HepG2 (cell line): Measurements from ENCODE around the gene LIMK2. TPM values are rescaled to one million over a fixed set of nuclear protein-coding genes. Genes with fewer than 3 reads are reported as not detected.

ENCODE experiments used
- ATAC-seq: fragments of 200-7000 bp; cut with Tn5 transposase; 3 replicates; pipeline ENCODE4 v1.9.1; 2020; ENCODE audit warnings: mild to moderate bottlenecking, moderate library complexity
- BruUV-seq: library from RNA; stranded (reverse); fragments of 400-500 nt; replicated peaks from 2 replicates; lab custom pipeline; 2021; lab: Mats Ljungman, UMichigan
- CTCF ChIA-PET: fragments of 300-600 bp; formaldehyde crosslinking; extraction: SDS; loops from one replicate; lab custom pipeline; 2021; ENCODE audit warnings: low total read pairs, inconsistent platforms, low intra/inter-chr PET ratio; lab: Yijun Ruan, JAX
- POLR2A ChIA-PET: fragments of 350-600 bp; sonication (Branson Sonifier 250); formaldehyde crosslinking; loops from one replicate; lab custom pipeline; 2020; ENCODE audit warnings: antibody characterized with exemption, inconsistent platforms; lab: Yijun Ruan, JAX
- DNase-seq: peaks from one replicate; pipeline ENCODE4 v3.0.0-alpha.2; 2015; ENCODE audit warnings: low spot score
- FAIRE-seq: peaks from 3 replicates; lab custom pipeline; 2011; peaks lifted over from hg19 to GRCh38; lab: Jason Lieb, UNC
- H2AFZ ChIP-seq: one replicate; pipeline ENCODE4 v1.6.1; 2011; ENCODE audit warnings: low read length, inconsistent platforms
- H3K27ac ChIP-seq: fragments of 300-600 bp; 3 replicates; pipeline ENCODE4 v1.8.0; 2011; ENCODE audit warnings: mixed run types, mild to moderate bottlenecking, mixed read lengths, low read length, inconsistent platforms; ENCODE audit not compliant: insufficient read depth; ENCODE audit errors: extremely low read length
- H3K27me3 ChIP-seq, 2 experiments: fragments of 200-600 bp in 1 of 2; 2 replicates in 1 of 2; 3 replicates in 1 of 2; pipeline versions ENCODE4 v1.6.0 to v1.8.0; 2011; ENCODE audit warnings: low read length in 2 of 2, mild to moderate bottlenecking in 2 of 2, moderate library complexity in 2 of 2, inconsistent platforms in 1 of 2; ENCODE audit not compliant: insufficient read depth in 2 of 2, control insufficient read depth in 1 of 2
- H3K36me3 ChIP-seq, 2 experiments: fragments of 200-600 bp in 1 of 2; replicated peaks in 1 of 2; 2 replicates in 1 of 2; 3 replicates in 1 of 2; pipeline versions ENCODE4 v1.5.1 to v1.8.0; 2011; ENCODE audit warnings: low read length in 2 of 2, inconsistent platforms in 1 of 2; ENCODE audit not compliant: insufficient read depth in 2 of 2, control insufficient read depth in 1 of 2
- H3K4me1 ChIP-seq: 2 replicates; pipeline ENCODE4 v1.5.1; 2012; ENCODE audit warnings: low read length, inconsistent platforms; ENCODE audit not compliant: insufficient read depth
- H3K4me2 ChIP-seq: 2 replicates; pipeline ENCODE4 v1.6.0; 2011; ENCODE audit warnings: low read depth, low read length, inconsistent platforms
- H3K4me3 ChIP-seq, 3 experiments: fragments of 200-600 bp in 1 of 3; sonication (generic), shearing (Covaris generic) in 1 of 3; replicated peaks in 1 of 3; 2 replicates each; pipeline ENCODE4 v1.5.1; 2011 to 2016; ENCODE audit warnings: low read length in 3 of 3, inconsistent platforms in 2 of 3, low read depth in 2 of 3, mild to moderate bottlenecking in 2 of 3, control low read depth in 1 of 3, mixed read lengths in 1 of 3; ENCODE audit not compliant: insufficient read depth in 1 of 3
- H3K79me2 ChIP-seq: one replicate; pipeline ENCODE4 v1.6.1; 2011; ENCODE audit warnings: low read length, inconsistent platforms; ENCODE audit not compliant: insufficient read depth
- H3K9ac ChIP-seq: 2 replicates; pipeline ENCODE4 v1.6.0; 2011; ENCODE audit warnings: mild to moderate bottlenecking, low read depth, low read length, inconsistent platforms; ENCODE audit not compliant: insufficient read depth
- H3K9me3 ChIP-seq: 2 replicates; pipeline ENCODE4 v1.5.1; 2012; ENCODE audit warnings: mild to moderate bottlenecking, low read length
- H4K20me1 ChIP-seq: 2 replicates; pipeline ENCODE4 v1.6.0; 2011; ENCODE audit warnings: inconsistent platforms, mild to moderate bottlenecking, low read length, moderate library complexity; ENCODE audit not compliant: insufficient read depth
- RBM22 ChIP-seq: fragments of 200-400 bp; formaldehyde crosslinking; optimal IDR thresholded peaks from 2 replicates; pipeline ENCODE3; 2017; ENCODE audit warnings: mild to moderate bottlenecking, low read length, moderate library complexity
- WGBS: methylation state at CpG from one replicate; pipeline ENCODE4 v1.1.6; 2017; ENCODE audit warnings: low lambda C conversion rate; 5-methylcytosine and 5-hydroxymethylcytosine counted together
- in situ Hi-C: cut with HindIII; loops from 2 replicates; pipeline ENCODE4 v1.10.0; 2017; ENCODE audit warnings: low pct_unique_long_range_greater_than_20kb; ENCODE audit not compliant: extremely low pct_ligation_motif_present
- intact Hi-C: fragments of 100-400 bp; cut with micrococcal nuclease; formaldehyde crosslinking; loops from one replicate; pipeline ENCODE4 v1.10.0; 2022; ENCODE audit not compliant: unreplicated experiment
- polyA plus RNA-seq, 8 experiments: library from polyadenylated mRNA; depleted of rRNA in 3 of 8; stranded (reverse) in 7 of 8; unstranded in 1 of 8; fragments of >200 nt; fragmentation: Illumina TruSeq in 4 of 8; extraction: Trizol in 4 of 8; gene quantifications; 2 replicates each; pipeline versions ENCODE4 v1.2.1 to v1.2.3, GENCODE V29; 2011 to 2016; ENCODE audit warnings: low read depth in 4 of 8, missing spikeins in 1 of 8, mixed read lengths in 1 of 8; ENCODE audit not compliant: insufficient read depth in 1 of 8
- total RNA-seq, 5 experiments: library from RNA; depleted of rRNA; stranded (reverse); fragments of >200 nt; fragmentation: Illumina TruSeq; extraction: Trizol; gene quantifications; 2 replicates each; pipeline ENCODE4 v1.2.3, GENCODE V29; 2016; ENCODE audit warnings: low read depth in 1 of 5
- TF ChIP-seq, protein P1 (sequence below): IDR thresholded peaks from 2 replicates; pipeline ENCODE4 v1.6.1; 2016
- TF ChIP-seq, protein P2 (sequence below): sonication (generic); formaldehyde crosslinking; IDR thresholded peaks from 2 replicates; pipeline ENCODE4 v1.8.0; 2022; ENCODE audit warnings: mild to moderate bottlenecking, missing genetic modification reagents; ENCODE audit not compliant: insufficient replicate concordance
- TF ChIP-seq, protein P3 (sequence below): sonication (generic); formaldehyde crosslinking; conservative IDR thresholded peaks from 2 replicates; pipeline ENCODE4 v1.4.0; 2020; ENCODE audit warnings: mild to moderate bottlenecking, missing genetic modification reagents, moderate library complexity

The LIMK2 gene
- total and polyA plus RNA-seq, 2 of the 13 experiments (the other 11 are each of a cell fraction or from before 2014, with no cell fraction given) = 20.9 to 29.8 TPM

DNA sequence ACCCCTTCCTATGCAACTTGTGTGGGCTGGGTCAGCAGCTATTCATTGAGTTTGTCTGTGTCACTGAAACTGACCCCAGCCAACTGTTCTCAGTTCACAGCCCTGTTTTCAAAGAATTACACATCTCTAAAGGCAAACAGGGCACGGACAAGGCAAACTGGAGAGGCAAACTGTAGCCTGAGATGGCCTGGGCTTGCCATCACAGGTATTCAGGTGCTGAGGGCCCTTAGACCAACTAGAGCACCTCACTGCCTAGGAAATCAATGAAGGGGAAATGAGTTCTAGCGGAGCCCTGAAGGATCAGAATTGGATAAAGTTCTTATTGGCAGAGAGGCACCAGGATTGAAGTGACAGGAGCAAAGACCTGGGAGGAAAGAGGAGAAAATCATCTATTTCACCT lies 56.2 kb downstream of the LIMK2 start (continued):
- TF ChIP-seq, protein P1, sequence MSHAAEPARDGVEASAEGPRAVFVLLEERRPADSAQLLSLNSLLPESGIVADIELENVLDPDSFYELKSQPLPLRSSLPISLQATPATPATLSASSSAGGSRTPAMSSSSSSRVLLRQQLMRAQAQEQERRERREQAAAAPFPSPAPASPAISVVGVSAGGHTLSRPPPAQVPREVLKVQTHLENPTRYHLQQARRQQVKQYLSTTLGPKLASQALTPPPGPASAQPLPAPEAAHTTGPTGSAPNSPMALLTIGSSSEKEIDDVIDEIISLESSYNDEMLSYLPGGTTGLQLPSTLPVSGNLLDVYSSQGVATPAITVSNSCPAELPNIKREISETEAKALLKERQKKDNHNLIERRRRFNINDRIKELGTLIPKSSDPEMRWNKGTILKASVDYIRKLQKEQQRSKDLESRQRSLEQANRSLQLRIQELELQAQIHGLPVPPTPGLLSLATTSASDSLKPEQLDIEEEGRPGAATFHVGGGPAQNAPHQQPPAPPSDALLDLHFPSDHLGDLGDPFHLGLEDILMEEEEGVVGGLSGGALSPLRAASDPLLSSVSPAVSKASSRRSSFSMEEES (CRISPR knock-in tag) = no peak
- TF ChIP-seq, protein P2, sequence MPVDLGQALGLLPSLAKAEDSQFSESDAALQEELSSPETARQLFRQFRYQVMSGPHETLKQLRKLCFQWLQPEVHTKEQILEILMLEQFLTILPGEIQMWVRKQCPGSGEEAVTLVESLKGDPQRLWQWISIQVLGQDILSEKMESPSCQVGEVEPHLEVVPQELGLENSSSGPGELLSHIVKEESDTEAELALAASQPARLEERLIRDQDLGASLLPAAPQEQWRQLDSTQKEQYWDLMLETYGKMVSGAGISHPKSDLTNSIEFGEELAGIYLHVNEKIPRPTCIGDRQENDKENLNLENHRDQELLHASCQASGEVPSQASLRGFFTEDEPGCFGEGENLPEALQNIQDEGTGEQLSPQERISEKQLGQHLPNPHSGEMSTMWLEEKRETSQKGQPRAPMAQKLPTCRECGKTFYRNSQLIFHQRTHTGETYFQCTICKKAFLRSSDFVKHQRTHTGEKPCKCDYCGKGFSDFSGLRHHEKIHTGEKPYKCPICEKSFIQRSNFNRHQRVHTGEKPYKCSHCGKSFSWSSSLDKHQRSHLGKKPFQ (CRISPR knock-in tag) = no peak

DNA sequence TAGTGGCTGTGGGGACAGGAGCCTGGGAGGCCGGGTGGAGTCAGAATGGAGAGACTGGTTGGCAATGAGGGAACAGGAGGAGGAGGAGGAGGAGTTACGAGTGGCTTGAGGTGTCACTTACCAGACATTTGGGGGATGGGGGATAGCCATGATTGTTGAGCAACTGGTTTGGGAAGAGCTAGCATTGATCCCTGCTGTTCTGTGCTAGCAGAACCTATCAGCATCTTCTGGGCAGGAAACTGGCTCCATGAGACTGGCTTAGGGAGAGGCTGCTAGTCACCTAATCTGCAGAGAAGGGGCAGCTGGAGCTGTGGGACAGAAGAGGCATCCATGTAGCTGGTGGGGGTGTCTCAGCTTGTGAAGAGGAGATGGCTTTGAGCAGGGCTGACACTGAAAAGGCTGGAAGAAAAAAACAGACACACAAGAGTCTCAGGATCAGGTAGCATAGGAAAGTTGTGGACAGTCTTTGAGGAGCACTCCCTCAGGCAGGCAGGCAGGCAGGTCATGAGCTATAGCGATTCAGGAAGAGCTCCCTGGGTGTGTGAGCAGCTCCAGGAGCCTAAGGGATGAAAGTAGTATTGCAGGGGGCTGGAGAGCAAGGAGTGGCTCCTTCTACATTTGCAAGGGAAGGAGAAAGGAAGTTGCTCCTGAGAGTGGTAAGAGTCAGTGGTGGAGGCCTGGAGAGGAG lies 57.9 kb downstream of the LIMK2 start:
- BruUV-seq = no TSS peak
- Histone ChIP-seq H3K4me3 (no peak overlapping the region), H3K79me2 (no peaks in the 10 kb centered on the region), H2AFZ (no peak overlapping the region), H3K4me2 (no peak overlapping the region), H3K9ac (no peak overlapping the region), H3K4me1 (peaks cover 23% of the 10 kb centered on the region), H3K27me3 (no peaks in the 10 kb centered on the region), H3K36me3 (peaks cover 43 to 78% of the 10 kb centered on the region in 2 experiments), H3K9me3 (no peaks in the 10 kb centered on the region), H4K20me1 (peaks cover 7% of the 10 kb centered on the region; the same call in 1 of the 2 replicates), H3K27ac (no peak overlapping the region)
- POLR2A ChIA-PET = no interaction called here
- TF ChIP-seq, protein P3, sequence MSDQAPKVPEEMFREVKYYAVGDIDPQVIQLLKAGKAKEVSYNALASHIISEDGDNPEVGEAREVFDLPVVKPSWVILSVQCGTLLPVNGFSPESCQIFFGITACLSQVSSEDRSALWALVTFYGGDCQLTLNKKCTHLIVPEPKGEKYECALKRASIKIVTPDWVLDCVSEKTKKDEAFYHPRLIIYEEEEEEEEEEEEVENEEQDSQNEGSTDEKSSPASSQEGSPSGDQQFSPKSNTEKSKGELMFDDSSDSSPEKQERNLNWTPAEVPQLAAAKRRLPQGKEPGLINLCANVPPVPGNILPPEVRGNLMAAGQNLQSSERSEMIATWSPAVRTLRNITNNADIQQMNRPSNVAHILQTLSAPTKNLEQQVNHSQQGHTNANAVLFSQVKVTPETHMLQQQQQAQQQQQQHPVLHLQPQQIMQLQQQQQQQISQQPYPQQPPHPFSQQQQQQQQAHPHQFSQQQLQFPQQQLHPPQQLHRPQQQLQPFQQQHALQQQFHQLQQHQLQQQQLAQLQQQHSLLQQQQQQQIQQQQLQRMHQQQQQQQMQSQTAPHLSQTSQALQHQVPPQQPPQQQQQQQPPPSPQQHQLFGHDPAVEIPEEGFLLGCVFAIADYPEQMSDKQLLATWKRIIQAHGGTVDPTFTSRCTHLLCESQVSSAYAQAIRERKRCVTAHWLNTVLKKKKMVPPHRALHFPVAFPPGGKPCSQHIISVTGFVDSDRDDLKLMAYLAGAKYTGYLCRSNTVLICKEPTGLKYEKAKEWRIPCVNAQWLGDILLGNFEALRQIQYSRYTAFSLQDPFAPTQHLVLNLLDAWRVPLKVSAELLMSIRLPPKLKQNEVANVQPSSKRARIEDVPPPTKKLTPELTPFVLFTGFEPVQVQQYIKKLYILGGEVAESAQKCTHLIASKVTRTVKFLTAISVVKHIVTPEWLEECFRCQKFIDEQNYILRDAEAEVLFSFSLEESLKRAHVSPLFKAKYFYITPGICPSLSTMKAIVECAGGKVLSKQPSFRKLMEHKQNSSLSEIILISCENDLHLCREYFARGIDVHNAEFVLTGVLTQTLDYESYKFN (CRISPR knock-in tag) = no peak
- TF ChIP-seq RBM22 = peak; percentile 39
- CTCF ChIA-PET = interaction anchor here (0.6 kb wide), 1 partner anchor 372 kb away, joined by 3 read pairs; no protein-coding TSS in a partner anchor
- no peak for DNase-seq
- intact Hi-C loops = no loop called here
- 93% methylated on average over 2 of the region's 3 CpGs for WGBS
- ATAC-seq = no peak
- no peak for FAIRE-seq
- in situ Hi-C loops = no loop called here
